SKM-1 (cell line): ENCODE measurements around the gene BAIAP2L1.
"Not testable (repeated sequence)": the region's sequence is repeated elsewhere in the genome, so short reads cannot be mapped to it uniquely, and the experiment has no call there.

Experiments
- DNase-seq: peaks from one replicate; lab custom pipeline; 2025; ENCODE audit not compliant: unreplicated experiment; lab: John Stamatoyannopoulos, UW

BAIAP2L1 gene

GRCh38 chr7:98323597-98324322 lies 77.1 kb downstream of the BAIAP2L1 start:
- DNase-seq: no peak

DNA sequence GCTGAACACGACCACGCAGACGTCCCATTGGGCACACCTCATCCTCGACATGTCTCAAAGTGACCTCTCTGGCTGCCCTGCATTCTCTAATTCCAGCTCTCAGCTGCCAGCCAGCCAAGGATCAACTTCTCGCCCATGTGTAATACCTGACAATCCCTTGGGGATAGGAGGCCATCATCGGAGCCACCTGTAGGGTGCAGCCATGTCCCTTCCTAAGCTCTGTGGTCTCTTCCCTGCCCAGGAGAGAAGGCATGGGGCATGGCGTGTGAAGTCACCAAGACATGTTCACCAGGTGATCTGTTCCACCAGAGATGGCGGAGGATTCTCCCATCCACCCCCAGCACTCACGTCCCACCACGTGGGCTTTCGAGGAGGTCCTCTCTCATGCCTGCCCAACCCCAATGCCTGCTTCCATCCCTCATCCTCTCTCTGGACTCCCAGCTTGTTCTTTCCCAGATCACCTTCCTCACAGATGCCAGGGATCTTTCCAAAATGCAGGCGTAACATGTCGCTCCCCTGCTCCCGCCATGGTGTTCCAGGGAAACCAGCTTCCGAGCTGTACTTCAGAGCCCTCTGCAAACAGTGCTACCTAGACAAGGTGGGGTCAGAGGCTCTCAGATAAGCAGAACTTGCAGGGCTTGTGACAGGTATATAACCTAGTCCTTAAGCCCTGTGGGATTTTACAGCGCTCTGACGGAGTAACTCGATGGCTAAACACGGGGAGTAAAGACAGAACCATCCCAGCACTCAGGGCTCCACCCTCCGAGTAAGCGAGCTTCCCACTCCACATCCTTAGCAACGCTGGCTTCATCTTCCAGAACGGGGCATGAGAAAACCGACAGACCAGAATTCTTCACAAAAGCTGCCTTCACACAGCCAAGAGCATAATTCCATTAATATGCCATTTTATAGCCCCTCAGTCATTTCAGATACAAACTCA lies 78.3 kb downstream of the BAIAP2L1 start:
- DNase-seq: no peak

GRCh38 chr7:98321301-98321700 lies 79.6 kb downstream of the BAIAP2L1 start:
- no peak for DNase-seq

DNA sequence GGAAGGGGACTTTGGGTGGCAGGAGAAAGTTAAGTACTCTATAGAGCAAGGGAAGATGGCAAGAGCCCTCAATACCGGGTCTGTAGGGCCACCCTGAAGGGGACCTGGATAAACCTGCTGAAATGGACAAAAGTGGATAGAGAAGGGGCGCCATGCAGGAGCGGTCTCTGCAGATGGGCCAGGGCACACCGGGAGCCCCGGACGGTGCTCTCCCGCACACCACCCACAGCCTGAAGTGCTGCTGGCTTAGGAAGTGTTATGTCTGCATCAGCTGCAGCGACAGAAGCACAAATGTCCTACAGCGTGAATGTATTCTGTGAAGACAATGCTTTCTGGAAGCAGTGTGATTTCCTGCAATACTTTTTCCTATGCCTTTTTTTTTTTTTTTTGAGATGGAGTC lies 81.7 kb downstream of the BAIAP2L1 start:
- no peak for DNase-seq

GRCh38 chr7:98317366-98318040 lies 83.4 kb downstream of the BAIAP2L1 start:
- DNase-seq: no peak

GRCh38 chr7:98315994-98316527 lies 84.8 kb downstream of the BAIAP2L1 start:
- not testable (repeated sequence) for DNase-seq

GRCh38 chr7:98315318-98315993 lies 85.4 kb downstream of the BAIAP2L1 start:
- DNase-seq: no peak

GRCh38 chr7:98314469-98314868 lies 86.4 kb downstream of the BAIAP2L1 start:
- DNase-seq: no peak

GRCh38 chr7:98312201-98312600 lies 88.7 kb downstream of the BAIAP2L1 start:
- DNase-seq: no peak

GRCh38 chr7:98309566-98309965 lies 91.3 kb downstream of the BAIAP2L1 start:
- DNase-seq: no peak

GRCh38 chr7:98307971-98308466 lies 92.9 kb downstream of the BAIAP2L1 start:
- DNase-seq: no peak

DNA sequence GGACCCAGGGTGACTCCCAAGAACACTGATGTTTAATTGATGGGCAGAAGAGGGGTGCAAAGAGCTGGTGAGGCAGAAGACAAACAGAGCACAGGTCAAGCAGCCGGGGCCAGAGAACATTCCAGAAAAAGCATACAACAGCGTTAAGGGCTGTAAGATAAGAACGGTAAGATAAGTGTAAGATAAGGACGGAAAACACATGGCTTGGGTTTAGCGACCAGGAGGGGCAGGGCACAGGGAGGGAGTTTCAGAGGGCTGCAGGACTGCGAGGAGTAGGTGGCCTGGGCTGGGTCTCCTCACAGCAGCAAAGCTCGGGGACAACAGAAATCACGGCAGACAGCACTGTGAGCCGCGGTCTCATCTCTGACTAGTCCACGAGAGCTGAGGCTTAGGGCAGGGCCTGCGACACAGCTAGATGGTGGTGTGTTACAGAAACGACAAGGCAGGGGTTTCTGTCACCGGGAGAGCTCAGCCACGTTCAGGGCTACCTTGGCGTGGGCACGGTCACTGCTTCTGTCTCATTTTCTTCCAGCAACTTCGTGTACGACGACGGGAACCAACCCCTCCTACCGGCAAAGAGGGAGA lies 94.8 kb downstream of the BAIAP2L1 start:
- DNase-seq: no peak

DNA sequence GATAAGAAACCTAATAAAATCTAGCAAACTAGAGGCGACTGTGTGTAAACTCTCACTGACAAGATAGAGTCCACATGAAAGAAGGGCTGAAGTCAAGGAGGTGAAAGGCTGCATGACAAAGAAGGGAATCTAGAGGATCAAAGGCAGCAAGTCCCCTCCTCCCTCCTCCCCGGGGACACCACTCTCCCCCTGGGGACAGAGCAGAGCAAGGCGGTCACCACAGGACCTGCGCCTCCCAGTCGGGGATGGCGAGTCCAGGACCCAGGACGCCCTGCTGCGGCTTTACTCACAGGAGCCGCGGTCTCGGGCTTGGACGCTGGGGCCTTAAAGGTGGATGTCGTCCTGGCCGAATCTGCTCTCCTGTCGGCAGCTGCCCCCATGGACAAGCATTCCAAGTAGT lies 97.0 kb downstream of the BAIAP2L1 start:
- DNase-seq: no peak

DNA sequence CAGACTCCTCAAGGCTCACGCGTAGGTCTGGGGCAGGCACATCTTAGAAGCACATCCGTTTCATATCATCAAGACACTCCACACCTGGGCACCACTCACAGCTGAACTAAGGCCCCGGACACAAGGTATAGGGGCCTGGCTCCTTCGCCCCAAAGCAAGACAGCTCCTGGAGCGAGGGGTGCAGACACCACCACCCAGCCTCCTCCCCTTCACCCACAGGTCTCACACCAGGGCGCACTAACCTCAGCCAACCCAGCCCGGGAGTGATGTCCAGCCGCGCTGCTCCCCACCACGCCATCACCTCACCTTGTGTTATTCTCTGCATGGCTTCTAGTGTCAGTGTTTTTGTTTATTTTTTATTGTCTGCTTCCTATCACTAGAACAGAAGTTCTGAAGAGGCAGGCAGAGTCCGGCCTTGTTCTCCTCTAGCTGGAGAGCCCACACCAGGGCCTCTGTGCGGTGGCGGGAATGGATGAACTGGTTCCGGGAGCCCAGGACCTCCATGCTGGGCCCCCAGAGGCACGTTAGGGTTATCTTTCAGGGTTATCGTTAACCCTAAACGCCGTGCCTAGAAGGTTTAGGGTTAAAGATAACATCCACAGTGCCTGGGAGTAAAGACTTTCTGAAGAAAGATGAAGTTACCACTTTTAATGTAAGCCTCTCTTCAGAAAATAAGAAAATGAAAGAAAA lies 97.6 kb downstream of the BAIAP2L1 start:
- DNase-seq: no peak

DNA sequence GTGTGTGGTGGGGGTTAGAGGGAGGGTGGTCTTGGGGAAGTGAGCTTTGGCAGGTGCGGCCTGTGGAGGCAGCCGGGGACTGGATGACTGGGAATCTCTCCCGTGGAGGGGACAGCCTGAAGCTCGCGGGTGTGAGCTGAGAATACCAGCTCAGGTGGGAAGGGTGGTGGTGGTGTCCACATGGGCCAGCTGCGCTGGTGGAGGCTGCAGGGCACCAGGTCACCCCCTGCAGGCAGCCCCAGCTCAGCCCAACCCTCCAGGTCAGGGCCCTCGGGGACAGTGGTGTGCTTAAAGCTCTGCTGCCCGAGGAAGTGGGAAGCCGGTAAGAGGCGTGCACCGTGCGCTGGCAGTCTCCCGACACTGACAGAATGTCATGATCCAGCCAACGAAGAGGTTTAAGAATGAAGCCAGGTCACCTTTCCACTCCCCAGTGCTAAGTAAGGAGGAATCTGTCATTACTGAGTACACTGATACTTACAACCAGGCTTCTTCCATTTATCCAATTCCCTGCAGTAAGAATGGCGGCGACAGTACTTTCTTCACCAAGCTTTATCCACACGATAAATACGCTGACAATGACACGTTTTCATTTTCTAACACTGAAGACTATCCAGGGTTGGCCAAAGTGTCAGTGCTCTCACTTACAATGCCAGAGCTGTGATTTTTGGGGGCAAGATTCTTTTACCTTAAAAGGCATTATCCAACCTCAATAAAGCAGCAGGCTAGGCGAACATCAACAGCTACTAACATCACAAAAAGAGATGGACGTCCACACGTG lies 99.0 kb downstream of the BAIAP2L1 start:
- DNase-seq: no peak

DNA sequence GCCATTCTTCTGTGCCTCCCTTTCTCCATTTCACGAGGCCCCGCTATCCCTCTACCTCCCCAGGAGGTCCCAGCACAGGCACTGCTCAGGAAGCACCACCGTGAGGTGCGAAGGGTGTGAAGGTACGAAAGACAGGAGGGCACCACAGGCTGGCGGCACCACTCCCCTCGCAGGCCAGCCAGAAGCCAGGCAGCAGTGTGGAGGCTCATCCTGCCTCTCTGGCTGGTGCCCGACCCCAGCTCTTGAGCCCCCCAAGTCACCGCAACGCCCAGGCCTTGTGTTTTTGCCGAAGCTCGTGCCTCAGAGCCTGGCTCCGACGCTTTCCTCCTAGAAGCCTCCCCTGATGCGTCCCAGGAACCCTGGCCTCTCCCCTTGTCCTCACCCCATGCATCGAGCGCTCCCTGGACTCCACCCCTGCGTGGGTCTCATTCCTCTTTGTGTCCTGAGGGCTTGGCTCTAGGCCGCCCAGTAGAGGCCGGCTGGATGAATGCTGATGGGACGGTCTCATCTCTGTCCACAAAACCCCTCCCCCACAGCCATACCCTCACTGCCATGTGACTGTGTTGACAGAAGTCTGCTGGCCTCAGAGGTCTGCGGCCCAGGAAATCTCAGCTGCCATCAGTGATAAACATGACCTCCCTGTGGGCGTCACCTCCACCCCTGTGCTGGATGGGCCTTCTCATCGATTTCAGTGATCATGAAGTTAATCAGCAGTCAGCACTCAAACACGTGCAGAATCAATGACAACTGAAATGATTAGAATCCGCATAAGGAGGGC lies 100.1 kb downstream of the BAIAP2L1 start:
- DNase-seq: no peak

DNA sequence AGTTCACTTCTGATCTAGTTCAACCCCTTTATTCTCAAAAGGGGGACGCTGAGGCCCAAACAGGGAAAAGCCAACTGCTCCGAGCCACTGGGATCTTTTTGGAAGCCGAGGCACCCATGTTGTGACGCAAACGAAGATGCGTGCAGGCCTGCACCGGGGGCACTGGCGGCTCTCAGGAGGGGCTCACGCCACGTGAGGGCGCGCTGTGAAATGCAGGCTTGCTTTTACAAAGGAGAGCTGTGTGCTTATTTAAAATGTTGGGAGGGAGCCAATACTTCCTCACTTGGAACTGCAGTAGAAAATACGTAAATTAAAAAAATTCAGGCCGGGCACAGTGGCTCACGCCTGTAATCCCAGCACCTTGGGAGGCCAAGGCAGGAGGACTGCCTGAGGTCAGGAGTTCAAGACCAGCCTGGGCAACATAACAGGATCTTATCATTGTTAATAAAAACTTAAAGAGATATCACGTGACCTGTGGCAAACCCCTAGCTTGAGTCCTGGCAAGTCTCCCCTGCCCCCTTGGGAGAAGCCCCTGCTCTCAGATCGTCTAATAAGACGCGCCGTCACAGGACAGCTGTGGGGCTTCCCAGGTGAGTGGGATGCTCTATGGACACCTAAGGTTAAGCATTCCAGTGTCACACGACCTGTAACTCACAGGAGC lies 103.1 kb downstream of the BAIAP2L1 start:
- no peak for DNase-seq

- DNase-seq: no peak
Observed at GRCh38 chr7:98296833-98297232, 104.1 kb downstream of the BAIAP2L1 start.
